GM19035 (cell line): Measurements from ENCODE around the gene CRELD2.

Experiments
- ATAC-seq: cut with Tn5 transposase; IDR thresholded peaks from one replicate; pipeline ENCODE4 v1.9.1; 2021; ENCODE audit not compliant: unreplicated experiment

Gene CRELD2

GRCh38 chr22:49910229-49911155 lies 7.9 kb upstream of the CRELD2 start:
- no peak for ATAC-seq

- no peak for ATAC-seq
These were observed 6.4 kb upstream of the CRELD2 start for GRCh38 chr22:49911881-49912625.

DNA sequence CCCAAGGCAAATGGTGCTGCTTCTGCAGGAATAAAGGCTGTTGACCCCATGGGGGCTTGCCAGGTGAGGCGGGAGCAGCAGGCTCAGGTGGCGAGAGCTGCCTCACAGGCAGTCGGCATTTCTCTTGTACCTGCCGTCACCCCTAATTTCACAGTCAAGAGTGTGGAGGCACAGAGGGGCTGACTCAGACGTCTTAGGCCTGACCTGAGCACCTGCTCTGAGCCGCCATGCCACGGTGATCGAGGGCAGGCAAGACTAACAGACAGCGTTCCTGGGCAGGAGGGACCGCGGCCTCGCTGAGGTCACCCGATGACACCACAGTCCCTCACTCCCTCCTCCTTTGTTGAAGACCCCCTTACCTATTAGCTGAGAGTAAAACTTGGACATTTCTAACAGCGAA lies 5.4 kb upstream of the CRELD2 start:
- no peak for ATAC-seq

DNA sequence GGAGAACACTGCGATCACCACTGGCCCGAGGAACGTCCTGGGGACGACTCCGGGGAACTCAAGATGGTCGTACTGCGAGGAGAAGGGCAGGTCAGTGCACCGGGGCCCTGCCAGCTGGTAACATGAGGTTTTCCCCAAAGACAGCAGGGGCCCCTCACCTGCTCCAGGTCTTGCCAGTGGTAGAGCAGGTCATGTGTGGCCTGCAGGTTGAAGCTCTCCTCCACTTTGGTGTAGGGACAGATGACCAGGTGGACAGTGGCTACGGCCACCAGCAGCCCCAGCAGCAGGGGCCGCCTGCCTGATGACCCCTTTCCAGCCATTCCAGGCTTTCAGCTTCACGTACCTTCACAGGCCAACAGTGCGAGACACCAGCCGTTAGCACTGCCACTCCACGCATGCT lies 5.0 kb upstream of the CRELD2 start:
- no peak for ATAC-seq

DNA sequence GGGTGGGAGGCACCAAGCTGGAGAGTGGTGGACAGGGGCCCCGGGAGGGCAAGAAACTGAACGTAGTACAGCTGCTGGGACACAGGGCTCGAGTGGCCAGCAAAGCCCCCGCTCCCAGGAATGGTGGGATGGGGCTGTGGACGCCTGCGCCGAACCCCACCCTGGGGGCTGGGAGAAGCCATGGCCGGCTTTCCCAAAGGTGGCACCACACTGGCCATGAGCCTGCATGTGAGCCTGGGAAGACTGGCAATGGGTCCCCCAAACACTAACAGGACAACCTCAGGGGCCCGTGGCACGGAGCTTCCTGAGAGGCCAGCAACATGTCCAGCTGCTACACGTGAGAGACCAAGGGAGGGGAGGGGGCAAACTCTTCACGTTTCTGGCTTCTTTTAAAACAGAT lies 4.2 kb upstream of the CRELD2 start:
- ATAC-seq, result no peak

GRCh38 chr22:49915610-49916009 lies 2.8 kb upstream of the CRELD2 start:
- no peak for ATAC-seq

GRCh38 chr22:49916831-49917230 lies 1.6 kb upstream of the CRELD2 start:
- ATAC-seq, result no peak

GRCh38 chr22:49918911-49919881 lies 762 bp downstream of the CRELD2 start:
- ATAC-seq, result no peak

DNA sequence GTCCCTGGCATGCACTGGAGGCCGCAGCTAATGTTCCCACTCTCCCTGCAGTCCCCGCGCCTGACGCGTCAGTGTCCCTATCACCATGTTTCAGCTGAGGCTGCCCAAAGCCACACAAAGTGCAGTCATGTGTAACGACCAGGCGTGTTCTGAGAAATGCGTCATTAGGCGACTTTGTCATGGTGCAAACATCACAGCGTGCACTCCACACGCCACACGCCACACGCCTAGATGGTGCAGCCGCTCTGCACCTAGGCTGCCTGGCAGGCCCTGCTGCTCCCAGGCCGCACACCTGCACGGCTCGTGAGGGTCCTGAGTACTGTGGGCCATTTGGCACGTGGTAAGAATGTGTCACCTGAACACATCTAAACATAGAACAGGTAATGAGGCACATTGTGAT lies 2.4 kb downstream of the CRELD2 start:
- ATAC-seq, result no peak

GRCh38 chr22:49921508-49922278 lies 3.3 kb downstream of the CRELD2 start:
- no peak for ATAC-seq

GRCh38 chr22:49922484-49922883 lies 4.0 kb downstream of the CRELD2 start:
- ATAC-seq, result no peak

GRCh38 chr22:49922926-49923325 lies 4.5 kb downstream of the CRELD2 start:
- ATAC-seq, result no peak

- no peak for ATAC-seq
These were observed 5.0 kb downstream of the CRELD2 start for GRCh38 chr22:49923445-49923844.

DNA sequence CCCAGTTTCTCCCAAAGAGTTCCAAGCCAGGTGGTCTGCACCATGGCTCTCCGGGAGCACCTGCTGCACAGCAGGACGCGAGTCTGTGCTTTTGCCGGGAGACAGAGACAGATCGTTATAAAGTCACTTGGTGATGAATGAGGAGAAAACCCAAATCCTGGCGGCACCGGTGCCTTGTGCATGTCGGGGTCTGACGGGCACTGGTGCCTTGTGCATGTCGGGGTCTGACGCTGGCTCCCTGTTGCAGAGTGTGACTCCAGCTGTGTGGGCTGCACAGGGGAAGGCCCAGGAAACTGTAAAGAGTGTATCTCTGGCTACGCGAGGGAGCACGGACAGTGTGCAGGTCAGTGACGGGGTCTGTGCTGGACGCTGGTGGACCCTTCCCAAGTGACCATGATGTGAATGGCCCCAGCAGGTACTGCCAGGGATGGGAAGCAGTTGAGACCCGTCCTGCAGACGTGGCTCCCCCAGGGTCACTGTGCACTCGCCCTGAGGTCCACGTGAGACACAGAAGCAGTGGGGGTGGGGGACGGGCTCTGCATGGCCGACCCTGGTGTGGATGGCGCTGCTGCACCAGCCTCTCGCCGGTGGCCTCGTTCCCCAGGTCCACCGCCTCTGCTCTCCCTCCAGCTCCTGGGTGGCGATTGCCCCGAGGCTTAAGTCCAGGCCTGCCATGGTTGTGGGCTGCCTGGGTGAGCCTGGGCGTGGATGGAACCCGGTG lies 5.8 kb downstream of the CRELD2 start:
- no peak for ATAC-seq

- peak; percentile 43 for ATAC-seq
These were observed 7.2 kb downstream of the CRELD2 start for GRCh38 chr22:49925525-49926128.

DNA sequence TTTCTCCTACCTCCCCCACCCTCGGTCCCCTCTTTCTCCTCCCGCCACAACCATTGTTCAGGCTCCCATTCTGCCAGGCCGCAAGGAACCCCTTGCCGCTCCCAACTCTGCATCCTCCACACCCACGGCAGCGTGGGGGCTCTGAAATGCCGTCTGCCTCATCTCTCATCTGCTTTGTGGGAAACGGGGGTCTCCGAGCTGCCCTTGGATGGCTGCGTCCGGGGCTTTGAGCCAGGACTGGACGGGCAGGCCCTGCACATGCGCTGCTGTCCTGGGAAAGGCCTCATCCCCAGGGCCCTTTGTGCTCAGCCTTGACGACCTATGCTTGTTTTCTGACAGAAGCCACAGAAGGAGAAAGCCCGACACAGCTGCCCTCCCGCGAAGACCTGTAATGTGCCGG lies 8.5 kb downstream of the CRELD2 start:
- no peak for ATAC-seq

- no peak for ATAC-seq
These were observed 9.2 kb downstream of the CRELD2 start for GRCh38 chr22:49927483-49928184.

GRCh38 chr22:49928185-49928495 lies 9.7 kb downstream of the CRELD2 start:
- ATAC-seq, result no peak
